Activated CD4-positive, alpha-beta T cell treated with anti-CD3 and anti-CD28 coated beads for 36 hours (primary cell): ENCODE measurements around the gene CHRND. TPM values are rescaled to one million over a fixed set of nuclear protein-coding genes. Genes with fewer than 3 reads are reported as not detected.

ENCODE experiments used
- ATAC-seq: fragments of 200-7000 bp; cut with Tn5 transposase; one replicate; pipeline ENCODE4 v1.10.0; 2021; ENCODE audit warnings: mild to moderate bottlenecking, moderate library complexity
- CTCF ChIA-PET: fragments of 350-600 bp; sonication (Branson Sonifier 250); formaldehyde crosslinking; loops from one replicate; lab custom pipeline; 2021; ENCODE audit warnings: antibody characterized with exemption; lab: Charles Lee
- POLR2A ChIA-PET: fragments of 350-600 bp; sonication (Branson Sonifier 250); formaldehyde crosslinking; loops from one replicate; lab custom pipeline; 2021; ENCODE audit warnings: antibody characterized with exemption, inconsistent platforms; lab: Charles Lee
- DNase-seq: peaks from one replicate; pipeline ENCODE4 v3.0.0-alpha.2; 2020
- H3K27ac Mint-ChIP-seq: one replicate; pipeline ENCODE4 v1.8.0; 2021; ENCODE audit warnings: mixed read lengths
- H3K27me3 Mint-ChIP-seq: one replicate; pipeline ENCODE4 v1.8.0; 2021; ENCODE audit warnings: mixed read lengths
- H3K36me3 Mint-ChIP-seq: one replicate; pipeline ENCODE4 v1.8.0; 2021; ENCODE audit warnings: low read depth, mixed read lengths
- H3K4me1 Mint-ChIP-seq: one replicate; pipeline ENCODE4 v1.8.0; 2021; ENCODE audit warnings: mixed read lengths
- H3K4me3 Mint-ChIP-seq: one replicate; pipeline ENCODE4 v1.8.0; 2021; ENCODE audit warnings: mild to moderate bottlenecking, moderate library complexity, mixed read lengths
- H3K9me3 Mint-ChIP-seq: one replicate; pipeline ENCODE4 v1.8.0; 2021; ENCODE audit warnings: low read depth, mixed read lengths
- intact Hi-C, 2 experiments: fragments of 100-400 bp; cut with DNase I in 1 of 2; cut with micrococcal nuclease in 1 of 2; formaldehyde crosslinking; loops; one replicate each; pipeline versions ENCODE4 v1.14.2 to v1.15.1; 2022 to 2024; cut with DNase I, micrococcal nuclease
- total RNA-seq, 2 experiments: library from RNA; stranded (reverse); gene quantifications; one replicate each; pipeline ENCODE4 v1.2.3, GENCODE V29; 2021

CHRND gene
- total RNA-seq, 2 experiments from 2014 or later: not detected

GRCh38 chr2:232573771-232574435 is 47.9 kb downstream of the CHRND start:
- ChIA-PET POLR2A (no interaction called here), CTCF (no interaction called here)
- Mint-ChIP-seq H3K9me3 (no peaks in the 10 kb centered on the region), H3K27me3 (no peaks in the 10 kb centered on the region), H3K4me3 (no peak overlapping the region), H3K4me1 (no peaks in the 10 kb centered on the region), H3K36me3 (peaks cover 29% of the 10 kb centered on the region), H3K27ac (no peak overlapping the region)
- ATAC-seq (no peak), DNase-seq (no peak)
- intact Hi-C loops: no loop called here

GRCh38 chr2:232574674-232575403 is 48.9 kb downstream of the CHRND start:
- Mint-ChIP-seq H3K9me3 (no peaks in the 10 kb centered on the region), H3K27me3 (no peaks in the 10 kb centered on the region), H3K36me3 (peaks cover 20% of the 10 kb centered on the region), H3K4me3 (no peak overlapping the region), H3K27ac (no peak overlapping the region), H3K4me1 (no peaks in the 10 kb centered on the region)
- DNase-seq: no peak
- ChIA-PET CTCF (no interaction called here), POLR2A (no interaction called here)
- intact Hi-C loops: no loop called here
- no peak for ATAC-seq

GRCh38 chr2:232575404-232575746 is 49.4 kb downstream of the CHRND start:
- no peak for DNase-seq
- H3K36me3 Mint-ChIP-seq: peaks cover 24% of the 10 kb centered on the region
- no peaks in the 10 kb centered on the region for H3K27me3 Mint-ChIP-seq
- no peak for ATAC-seq
- no peaks in the 10 kb centered on the region for H3K9me3 Mint-ChIP-seq
- H3K4me3 Mint-ChIP-seq: no peak overlapping the region
- ChIA-PET POLR2A (no interaction called here), CTCF (no interaction called here)
- no peak overlapping the region for H3K27ac Mint-ChIP-seq
- intact Hi-C loops: no loop called here
- H3K4me1 Mint-ChIP-seq: peaks cover 5% of the 10 kb centered on the region

DNA sequence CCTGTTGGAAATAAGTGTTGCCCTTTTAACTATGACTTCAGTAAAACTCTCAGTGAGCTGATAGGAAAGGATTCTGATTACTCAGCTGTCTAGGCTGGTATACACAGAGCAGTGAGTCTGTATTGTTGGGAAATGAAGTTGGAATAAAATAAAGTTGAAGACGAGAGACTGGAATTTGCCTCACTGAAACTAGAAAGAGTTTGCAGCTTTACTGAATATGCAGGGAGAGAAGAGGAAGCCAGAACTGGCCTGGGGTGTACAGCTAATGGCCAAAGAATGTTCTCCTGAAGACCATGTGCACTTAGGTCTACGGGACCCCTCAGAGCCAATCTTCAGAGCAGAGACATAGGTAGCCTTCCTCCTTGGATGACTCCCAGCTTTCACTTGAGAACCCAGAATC is 51.0 kb downstream of the CHRND start:
- DNase-seq: no peak
- POLR2A ChIA-PET: no interaction called here
- H3K4me3 Mint-ChIP-seq: no peak overlapping the region
- peaks cover 8% of the 10 kb centered on the region for H3K4me1 Mint-ChIP-seq
- CTCF ChIA-PET: interaction anchor here (0.8 kb wide), 1 partner anchor 13 kb away, joined by 5 read pairs; no protein-coding TSS in a partner anchor
- peaks cover 35% of the 10 kb centered on the region for H3K36me3 Mint-ChIP-seq
- intact Hi-C loops: no loop called here
- no peak for ATAC-seq
- H3K27ac Mint-ChIP-seq: no peak overlapping the region
- H3K9me3 Mint-ChIP-seq: no peaks in the 10 kb centered on the region
- H3K27me3 Mint-ChIP-seq: no peaks in the 10 kb centered on the region

GRCh38 chr2:232577841-232578240 is 51.9 kb downstream of the CHRND start:
- Mint-ChIP-seq H3K27me3 (no peaks in the 10 kb centered on the region), H3K27ac (no peak overlapping the region), H3K9me3 (no peaks in the 10 kb centered on the region), H3K4me3 (no peak overlapping the region), H3K36me3 (peaks cover 43% of the 10 kb centered on the region), H3K4me1 (peaks cover 8% of the 10 kb centered on the region)
- intact Hi-C loops: no loop called here
- ChIA-PET CTCF (interaction anchor here (0.8 kb wide), 1 partner anchor 14 kb away, joined by 5 read pairs; no protein-coding TSS in a partner anchor), POLR2A (no interaction called here)
- DNase-seq (no peak), ATAC-seq (no peak)

- Mint-ChIP-seq H3K4me3 (no peak overlapping the region), H3K27ac (no peak overlapping the region), H3K4me1 (peaks cover 8% of the 10 kb centered on the region), H3K9me3 (peaks cover 4% of the 10 kb centered on the region), H3K36me3 (peaks cover 50% of the 10 kb centered on the region), H3K27me3 (no peaks in the 10 kb centered on the region)
- POLR2A ChIA-PET: no interaction called here
- CTCF ChIA-PET: interaction anchor here (0.6 to 1.5 kb wide), 4 partner anchors 13 to 173 kb away, joined by 3 to 5 read pairs (median 4); partner anchors contain the start of genes EIF4E2 and TIGD1
- intact Hi-C loops: no loop called here
- DNase-seq (no peak), ATAC-seq (no peak)
Observed at GRCh38 chr2:232578626-232579025, 52.7 kb downstream of the CHRND start.

DNA sequence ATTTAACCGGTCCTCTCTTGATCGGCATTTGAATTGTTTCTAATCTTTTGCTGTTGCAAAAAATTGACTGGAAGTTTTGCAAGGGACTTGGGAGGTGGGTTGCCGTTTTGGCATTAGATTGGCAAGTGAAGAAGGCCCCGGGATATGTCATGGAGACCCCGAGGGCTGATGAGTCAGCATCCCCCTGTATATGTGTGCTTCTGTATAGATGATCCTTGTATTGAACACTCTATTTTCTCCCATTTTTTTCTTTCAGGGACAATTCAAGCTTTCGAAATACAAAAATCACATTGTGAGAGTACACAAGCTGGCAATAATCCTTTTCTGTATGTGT is 54.7 kb downstream of the CHRND start:
- no peak for ATAC-seq
- no peak overlapping the region for H3K4me3 Mint-ChIP-seq
- H3K9me3 Mint-ChIP-seq: peaks cover 4% of the 10 kb centered on the region
- no peak overlapping the region for H3K27ac Mint-ChIP-seq
- DNase-seq: no peak
- intact Hi-C loops: no loop called here
- H3K27me3 Mint-ChIP-seq: no peaks in the 10 kb centered on the region
- H3K36me3 Mint-ChIP-seq: peaks cover 47% of the 10 kb centered on the region
- H3K4me1 Mint-ChIP-seq: peaks cover 8% of the 10 kb centered on the region
- ChIA-PET POLR2A (no interaction called here), CTCF (interaction anchor here (1.0 kb wide), 1 partner anchor 26 kb away, joined by 3 read pairs; no protein-coding TSS in a partner anchor)

- Mint-ChIP-seq H3K4me1 (peaks cover 8% of the 10 kb centered on the region), H3K36me3 (peaks cover 44% of the 10 kb centered on the region), H3K9me3 (peaks cover 4% of the 10 kb centered on the region), H3K4me3 (no peak overlapping the region), H3K27ac (no peak overlapping the region), H3K27me3 (no peaks in the 10 kb centered on the region)
- no peak for DNase-seq
- intact Hi-C loops: no loop called here
- CTCF ChIA-PET: interaction anchor here (0.6 to 1.1 kb wide), 3 partner anchors 9 to 141 kb away, joined by 3 read pairs; no protein-coding TSS in a partner anchor
- no peak for ATAC-seq
- POLR2A ChIA-PET: no interaction called here
Observed at GRCh38 chr2:232581725-232582124, 55.8 kb downstream of the CHRND start.

DNA sequence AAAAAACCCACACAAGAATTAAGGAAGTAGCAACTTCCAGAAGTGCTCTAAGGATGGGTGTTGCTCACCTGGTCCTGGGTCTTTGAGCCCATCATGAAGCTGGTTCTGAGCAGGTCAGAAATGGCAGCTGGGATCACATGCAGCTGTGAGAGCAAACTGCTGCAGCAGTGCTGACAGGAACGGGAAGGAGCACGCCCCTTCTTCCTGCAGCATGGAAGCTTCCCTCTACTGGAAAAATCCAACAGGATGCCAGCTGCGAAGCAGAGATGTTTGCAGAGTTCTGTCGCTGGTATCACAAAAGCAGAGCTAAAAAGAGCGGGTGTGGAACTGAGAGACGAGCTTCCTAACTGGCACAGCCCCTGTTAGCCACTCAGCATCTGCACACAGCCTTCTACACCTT is 58.3 kb downstream of the CHRND start:
- ATAC-seq: no peak
- intact Hi-C loops: no loop called here
- no peak for DNase-seq
- H3K36me3 Mint-ChIP-seq: peaks cover 39% of the 10 kb centered on the region
- no peak overlapping the region for H3K4me3 Mint-ChIP-seq
- ChIA-PET CTCF (interaction anchor here (2.4 kb wide), 1 partner anchor 15 kb away, joined by 8 read pairs; no protein-coding TSS in a partner anchor), POLR2A (no interaction called here)
- peaks cover 8% of the 10 kb centered on the region for H3K4me1 Mint-ChIP-seq
- H3K27ac Mint-ChIP-seq: no peak overlapping the region
- H3K27me3 Mint-ChIP-seq: no peaks in the 10 kb centered on the region
- peaks cover 4% of the 10 kb centered on the region for H3K9me3 Mint-ChIP-seq

Other genes starting within 250 kb of the CHRND start
- gene ALPP, start 147.4 kb upstream of the CHRND start, total RNA-seq: not detected
- gene ALPG, start 119.3 kb upstream of the CHRND start, total RNA-seq: not detected
- gene ALPI, start 70.0 kb upstream of the CHRND start, total RNA-seq: not detected
- under 1 TPM; 0.19 to 0.23 TPM for gene ECEL1, start 38.3 kb upstream of the CHRND start, total RNA-seq
- gene PRSS56, start 5.8 kb upstream of the CHRND start, total RNA-seq: not detected
- not detected for gene CHRNG, start 13.5 kb downstream of the CHRND start, total RNA-seq
- 1 to 10 TPM; 7.6 to 7.9 TPM for gene TIGD1, start 24.4 kb downstream of the CHRND start, total RNA-seq
- 10 to 100 TPM; 57.0 to 68.0 TPM for gene EIF4E2, start 24.5 kb downstream of the CHRND start, total RNA-seq
- gene EFHD1, start 107.4 kb downstream of the CHRND start, total RNA-seq: under 1 TPM in 1 of 2 experiments, not detected in 1; 0.23 TPM
- 10 to 100 TPM; 51.1 to 51.9 TPM for gene GIGYF2, start 171.2 kb downstream of the CHRND start, total RNA-seq